ENCODE measurements around the gene PAK5.

Gene PAK5

DNA sequence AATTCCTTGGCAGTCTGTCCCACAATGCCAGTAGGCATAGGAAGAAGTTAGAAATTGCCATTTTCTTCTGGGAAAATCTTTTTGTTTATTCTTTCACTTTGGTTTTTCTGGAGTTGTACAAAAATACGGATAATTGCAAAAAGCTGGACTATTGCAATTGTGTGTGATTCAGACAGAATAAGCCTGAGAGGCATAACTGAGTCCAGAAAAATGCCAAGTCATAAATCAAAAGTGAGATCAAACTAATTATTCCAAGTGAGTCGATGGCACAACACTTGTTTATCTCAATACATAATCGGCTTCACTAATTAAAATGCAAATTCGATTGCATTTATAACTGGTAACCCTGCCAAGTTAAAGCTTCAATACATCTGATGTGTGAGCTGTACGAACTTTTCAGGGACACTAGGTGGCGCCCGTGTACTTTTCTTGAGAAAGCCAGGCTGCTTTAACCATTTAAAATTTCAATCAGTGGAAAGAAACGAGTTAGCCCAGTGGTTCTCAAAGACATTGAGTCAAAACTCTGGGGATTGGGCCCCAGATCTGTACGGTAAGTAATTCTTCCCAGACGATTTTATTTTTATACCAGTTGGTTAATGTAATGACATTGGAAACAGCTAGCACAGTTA, 221.9 kb downstream of the PAK5 start:
- TF ChIP-seq, protein P1, sequence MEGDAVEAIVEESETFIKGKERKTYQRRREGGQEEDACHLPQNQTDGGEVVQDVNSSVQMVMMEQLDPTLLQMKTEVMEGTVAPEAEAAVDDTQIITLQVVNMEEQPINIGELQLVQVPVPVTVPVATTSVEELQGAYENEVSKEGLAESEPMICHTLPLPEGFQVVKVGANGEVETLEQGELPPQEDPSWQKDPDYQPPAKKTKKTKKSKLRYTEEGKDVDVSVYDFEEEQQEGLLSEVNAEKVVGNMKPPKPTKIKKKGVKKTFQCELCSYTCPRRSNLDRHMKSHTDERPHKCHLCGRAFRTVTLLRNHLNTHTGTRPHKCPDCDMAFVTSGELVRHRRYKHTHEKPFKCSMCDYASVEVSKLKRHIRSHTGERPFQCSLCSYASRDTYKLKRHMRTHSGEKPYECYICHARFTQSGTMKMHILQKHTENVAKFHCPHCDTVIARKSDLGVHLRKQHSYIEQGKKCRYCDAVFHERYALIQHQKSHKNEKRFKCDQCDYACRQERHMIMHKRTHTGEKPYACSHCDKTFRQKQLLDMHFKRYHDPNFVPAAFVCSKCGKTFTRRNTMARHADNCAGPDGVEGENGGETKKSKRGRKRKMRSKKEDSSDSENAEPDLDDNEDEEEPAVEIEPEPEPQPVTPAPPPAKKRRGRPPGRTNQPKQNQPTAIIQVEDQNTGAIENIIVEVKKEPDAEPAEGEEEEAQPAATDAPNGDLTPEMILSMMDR (conservative IDR thresholded peaks at IDR 0.05; ENCODE audit: low read depth, low read length), result peak; percentile 78
- DNase-seq (ENCODE audit: low read depth), result no peak
- H3K4me3 ChIP-seq (ENCODE audit: low read length), result no peak overlapping the region

DNA sequence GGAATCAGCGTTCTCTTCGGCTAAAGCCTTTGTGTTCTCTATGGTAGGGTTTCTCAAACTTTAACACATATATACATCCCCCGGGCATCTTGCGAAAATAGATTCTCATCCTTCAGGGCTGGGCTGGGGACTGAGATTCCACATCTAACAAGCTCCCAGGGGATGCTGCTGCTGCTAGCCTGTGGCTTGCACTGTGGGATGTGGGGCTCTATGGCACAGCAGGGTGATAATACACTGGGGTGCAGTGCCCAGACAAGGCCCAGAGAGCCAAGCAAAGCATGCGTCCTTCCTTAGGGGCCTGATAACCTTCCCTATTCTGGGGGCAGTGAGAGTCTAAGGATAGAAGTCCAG, 222.4 kb downstream of the PAK5 start:
- H3K4me3 ChIP-seq (ENCODE audit: low read length), result no peak overlapping the region
- no peak for DNase-seq (ENCODE audit: low read depth)
- TF ChIP-seq, protein P1 (conservative IDR thresholded peaks at IDR 0.05; ENCODE audit: low read depth, low read length), result no peak

- no peak for DNase-seq (ENCODE audit: low read depth)
- TF ChIP-seq, protein P1 (conservative IDR thresholded peaks at IDR 0.05; ENCODE audit: low read depth, low read length), result no peak
- H3K4me3 ChIP-seq (ENCODE audit: low read length), result no peak overlapping the region
Observed at GRCh38 chr20:9615766-9616454, 223.0 kb downstream of the PAK5 start.

DNA sequence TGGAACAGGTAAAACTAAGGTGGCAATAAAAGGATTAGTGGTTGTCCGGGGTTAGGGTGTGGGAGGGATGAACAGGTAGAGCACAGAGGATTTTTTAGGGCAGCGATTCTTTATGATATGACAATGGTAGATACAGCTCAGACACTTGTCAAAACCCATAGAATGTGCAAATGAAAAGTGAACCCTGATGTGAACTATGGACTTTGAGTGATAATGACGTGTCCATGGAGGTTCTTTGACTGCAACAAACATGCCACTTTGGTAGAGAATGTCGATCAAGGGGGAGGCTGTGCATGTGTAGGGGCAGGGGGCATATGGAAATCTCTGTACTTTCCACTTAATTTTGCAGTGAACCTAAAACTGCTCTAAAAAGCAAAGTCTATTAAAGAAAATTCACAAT, 223.8 kb downstream of the PAK5 start:
- H3K4me3 ChIP-seq (ENCODE audit: low read length), result no peak overlapping the region
- TF ChIP-seq, protein P1 (conservative IDR thresholded peaks at IDR 0.05; ENCODE audit: low read depth, low read length), result no peak
- DNase-seq (ENCODE audit: low read depth), result no peak

DNA sequence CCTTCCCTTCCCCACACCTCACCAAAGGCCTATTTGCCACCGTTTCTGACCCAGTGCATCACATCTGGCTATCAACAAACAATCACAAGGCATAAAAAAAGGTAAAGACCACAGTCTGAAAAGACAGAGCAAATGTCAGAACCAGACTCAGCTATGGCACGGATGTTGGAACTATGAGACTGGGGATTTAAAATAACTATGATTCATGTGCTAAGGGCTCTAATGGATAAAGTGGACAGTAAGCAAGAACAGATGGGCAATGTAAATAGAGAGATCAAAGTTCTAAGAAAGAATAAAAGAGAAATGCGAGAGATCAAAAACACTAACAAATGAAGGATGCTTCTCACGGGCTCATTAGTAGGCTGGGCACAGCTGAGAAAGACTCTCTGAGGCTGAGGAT, 225.0 kb downstream of the PAK5 start:
- no peak for DNase-seq (ENCODE audit: low read depth)
- TF ChIP-seq, protein P1 (conservative IDR thresholded peaks at IDR 0.05; ENCODE audit: low read depth, low read length), result no peak
- no peak overlapping the region for H3K4me3 ChIP-seq (ENCODE audit: low read length)

- no peak for DNase-seq (ENCODE audit: low read depth)
- H3K4me3 ChIP-seq (ENCODE audit: low read length), result no peak overlapping the region
- TF ChIP-seq, protein P1 (conservative IDR thresholded peaks at IDR 0.05; ENCODE audit: low read depth, low read length), result no peak
Observed at GRCh38 chr20:9611921-9612320, 227.0 kb downstream of the PAK5 start.

DNA sequence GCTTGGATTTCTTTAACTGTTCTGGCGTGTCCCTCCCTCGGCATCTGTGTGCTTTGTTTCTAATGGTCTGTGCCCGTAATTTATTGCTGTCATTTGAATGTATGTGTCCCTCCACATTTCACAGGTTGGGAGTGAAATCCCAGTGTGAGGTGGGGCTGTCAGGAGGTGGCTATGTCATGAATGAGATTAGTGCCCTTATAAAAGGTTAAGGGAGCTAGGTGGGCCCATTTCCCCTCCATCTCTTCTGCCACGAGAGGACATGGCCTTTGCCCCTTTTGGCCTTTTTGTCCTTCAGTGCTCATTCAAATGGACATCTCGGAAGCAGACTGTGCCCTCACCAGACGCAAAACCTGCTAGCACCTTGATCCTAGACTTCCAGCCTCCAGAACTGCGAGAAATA, 228.2 kb downstream of the PAK5 start:
- DNase-seq (ENCODE audit: low read depth), result no peak
- H3K4me3 ChIP-seq (ENCODE audit: low read length), result no peak overlapping the region
- TF ChIP-seq, protein P1 (conservative IDR thresholded peaks at IDR 0.05; ENCODE audit: low read depth, low read length), result no peak
